ENCODE data around the gene CNPY1.

Gene CNPY1

GRCh38 chr7:155509725-155510551 lies 36.4 kb downstream of the CNPY1 start:
- no peak for DNase-seq

- no peak for DNase-seq
Observed at GRCh38 chr7:155509359-155509724, 37.0 kb downstream of the CNPY1 start.

DNA sequence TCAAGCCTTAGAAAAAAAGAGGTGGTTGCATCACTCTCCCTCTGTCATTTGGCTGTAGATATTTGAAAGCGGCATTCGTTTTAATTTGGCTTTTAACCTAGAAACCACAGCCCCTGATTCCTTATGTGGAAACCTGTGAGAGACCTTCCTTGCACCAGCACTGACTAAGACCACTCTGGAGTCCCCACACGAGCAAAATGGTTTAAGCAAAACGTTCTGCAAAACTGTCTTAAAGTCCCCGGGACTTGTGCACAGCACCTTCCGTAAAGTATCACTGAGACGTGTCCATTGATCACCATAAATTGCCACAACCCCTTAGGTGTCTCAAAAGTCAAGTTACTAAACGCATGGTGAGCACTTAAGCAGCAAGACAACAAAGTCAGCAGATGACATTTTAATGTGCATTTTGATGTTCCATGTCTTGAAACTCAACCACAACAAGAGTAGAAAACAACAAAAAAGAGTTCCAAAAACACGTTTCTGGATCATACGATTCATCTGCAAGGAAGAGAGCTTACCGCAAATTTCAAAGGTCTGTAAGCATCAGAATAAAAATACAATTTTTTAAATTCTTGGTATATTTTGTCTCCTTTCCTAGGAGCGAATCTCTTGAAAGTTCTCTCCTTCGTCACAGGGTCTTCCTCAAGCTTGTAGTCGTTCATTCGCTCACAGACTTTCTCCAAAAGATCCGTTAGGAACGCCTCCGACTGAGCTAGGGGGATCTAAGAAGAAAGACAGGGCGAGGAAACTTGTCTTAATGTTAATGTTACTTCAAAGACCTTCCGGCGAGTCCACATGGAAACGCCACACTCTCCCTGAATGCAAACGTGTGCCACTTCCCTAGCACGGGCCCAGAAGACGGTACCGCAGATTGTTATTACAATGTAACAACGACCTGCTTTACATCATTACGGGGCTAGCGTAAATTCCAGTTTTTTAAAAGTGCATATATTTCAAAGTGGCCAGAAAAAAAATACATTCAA lies 37.7 kb downstream of the CNPY1 start:
- no peak for DNase-seq

DNA sequence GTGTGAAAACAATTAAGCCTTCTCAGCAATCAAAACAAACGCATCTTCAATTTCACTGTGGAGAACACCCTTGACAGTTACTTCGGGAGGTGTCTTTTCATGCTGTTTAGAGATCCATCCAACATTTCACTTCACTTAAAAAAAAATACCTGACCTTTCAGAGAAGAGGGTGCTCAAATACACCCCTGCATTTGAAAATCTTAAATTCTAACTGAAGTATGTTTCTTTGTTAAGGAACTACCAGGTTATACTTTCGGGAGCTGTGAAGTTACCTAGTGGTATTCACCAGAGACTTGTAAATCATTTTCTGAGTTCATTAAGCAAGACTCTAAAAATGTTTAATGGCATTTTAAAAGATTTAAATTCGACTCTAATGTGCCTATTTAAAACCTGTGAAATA lies 38.8 kb downstream of the CNPY1 start:
- DNase-seq: no peak

GRCh38 chr7:155506854-155507337 lies 39.5 kb downstream of the CNPY1 start:
- DNase-seq: no peak

GRCh38 chr7:155505422-155505793 lies 41.0 kb downstream of the CNPY1 start:
- no peak for DNase-seq

DNA sequence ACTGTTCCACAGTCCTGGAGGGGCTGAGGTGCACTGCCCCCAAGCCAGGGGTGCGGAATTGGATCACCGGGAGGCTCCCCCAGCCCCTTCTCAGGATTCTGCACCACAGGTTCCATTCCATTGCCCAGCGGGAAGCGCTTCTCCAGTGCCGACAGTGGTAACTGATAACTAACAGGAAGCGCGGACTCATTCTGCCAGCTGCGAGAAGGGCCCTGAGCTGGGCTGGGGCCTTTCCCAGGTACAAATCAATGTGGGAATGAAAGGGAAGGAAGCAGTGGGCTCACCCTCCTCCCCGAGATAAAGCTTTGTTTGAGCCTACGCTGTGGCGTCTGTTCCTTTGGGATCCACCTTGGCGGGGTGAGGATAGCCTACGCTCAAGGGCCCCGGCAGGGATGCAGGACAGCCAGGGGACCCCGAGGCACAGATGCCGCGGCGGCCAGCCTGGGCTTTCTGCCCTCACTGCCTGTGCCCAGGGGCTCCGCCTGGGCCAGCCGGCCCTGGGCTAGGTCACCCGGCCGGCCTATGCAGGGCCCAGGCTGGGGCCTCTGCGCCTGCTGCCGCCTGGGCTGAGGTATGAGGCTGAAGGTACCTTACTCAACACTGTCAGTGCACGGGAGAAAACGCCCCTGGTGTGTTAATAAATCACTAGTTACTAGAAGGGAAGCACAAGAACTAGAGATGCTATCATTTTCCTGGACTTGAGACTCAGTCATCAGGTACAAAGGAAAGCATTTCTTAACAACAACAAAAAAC lies 49.0 kb downstream of the CNPY1 start:
- DNase-seq: no peak

DNA sequence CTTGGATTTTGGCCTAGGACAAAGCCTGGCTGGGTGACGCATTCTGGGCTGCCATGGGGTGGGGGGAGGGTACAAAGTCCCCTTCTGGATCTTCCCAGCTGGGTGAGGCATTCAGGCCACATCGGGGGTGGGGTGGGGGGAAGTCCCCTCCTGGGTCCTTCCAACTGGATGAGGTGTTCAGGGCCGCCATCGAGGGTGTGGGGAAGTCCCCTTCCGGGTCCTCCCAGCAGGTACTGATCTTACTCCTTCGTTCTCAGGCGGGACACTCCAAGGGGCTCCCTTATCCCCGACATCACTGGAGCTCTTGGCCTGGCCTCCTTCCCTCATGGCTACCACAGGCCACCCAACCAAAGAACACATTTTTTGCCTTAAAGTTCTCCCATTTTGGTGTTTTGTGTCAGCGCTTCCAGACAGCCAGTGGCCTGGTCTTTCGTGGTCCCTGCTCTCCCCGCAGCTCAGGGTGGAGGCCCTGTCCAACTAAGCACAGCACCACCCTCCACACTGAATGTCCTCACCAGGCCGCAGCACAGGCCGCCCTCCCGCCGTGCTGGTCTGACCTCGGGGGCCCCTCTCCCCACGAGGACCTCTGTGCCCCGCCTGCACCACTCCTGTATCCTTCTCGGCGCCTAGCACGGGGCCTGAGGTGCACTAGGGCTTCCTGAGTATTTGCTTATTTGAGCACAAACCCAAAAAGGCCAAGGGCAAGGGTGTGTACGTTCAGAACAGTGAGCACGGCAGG lies 49.9 kb downstream of the CNPY1 start:
- DNase-seq: no peak

GRCh38 chr7:155495440-155496248 lies 50.7 kb downstream of the CNPY1 start:
- no peak for DNase-seq

- DNase-seq: no peak
Observed at GRCh38 chr7:155494551-155494950, 51.8 kb downstream of the CNPY1 start.

GRCh38 chr7:155493744-155494538 lies 52.4 kb downstream of the CNPY1 start:
- no peak for DNase-seq

DNA sequence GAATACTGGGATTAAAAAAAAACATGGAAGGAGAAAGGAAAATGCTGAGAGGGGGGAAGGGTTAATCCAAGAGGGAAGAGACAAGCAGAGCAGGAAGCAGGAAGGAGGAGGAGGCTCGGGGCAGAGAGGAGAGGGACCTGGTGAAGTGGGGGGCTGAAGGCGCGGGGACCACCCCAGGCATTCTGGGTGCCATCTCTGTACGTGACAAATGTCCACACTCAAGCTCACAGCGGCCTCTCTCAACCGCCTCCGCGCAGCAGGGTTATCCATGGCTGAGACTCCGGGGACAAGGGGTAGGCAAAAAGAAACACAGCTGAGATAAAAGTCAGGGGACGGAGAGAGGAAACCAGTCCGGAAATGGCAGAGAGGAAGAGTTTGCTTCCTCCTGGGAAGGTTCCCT lies 54.5 kb downstream of the CNPY1 start:
- no peak for DNase-seq

- peak; percentile 44 to 75 (median 60) for DNase-seq
Observed at GRCh38 chr7:155490697-155491628, 55.4 kb downstream of the CNPY1 start.

DNA sequence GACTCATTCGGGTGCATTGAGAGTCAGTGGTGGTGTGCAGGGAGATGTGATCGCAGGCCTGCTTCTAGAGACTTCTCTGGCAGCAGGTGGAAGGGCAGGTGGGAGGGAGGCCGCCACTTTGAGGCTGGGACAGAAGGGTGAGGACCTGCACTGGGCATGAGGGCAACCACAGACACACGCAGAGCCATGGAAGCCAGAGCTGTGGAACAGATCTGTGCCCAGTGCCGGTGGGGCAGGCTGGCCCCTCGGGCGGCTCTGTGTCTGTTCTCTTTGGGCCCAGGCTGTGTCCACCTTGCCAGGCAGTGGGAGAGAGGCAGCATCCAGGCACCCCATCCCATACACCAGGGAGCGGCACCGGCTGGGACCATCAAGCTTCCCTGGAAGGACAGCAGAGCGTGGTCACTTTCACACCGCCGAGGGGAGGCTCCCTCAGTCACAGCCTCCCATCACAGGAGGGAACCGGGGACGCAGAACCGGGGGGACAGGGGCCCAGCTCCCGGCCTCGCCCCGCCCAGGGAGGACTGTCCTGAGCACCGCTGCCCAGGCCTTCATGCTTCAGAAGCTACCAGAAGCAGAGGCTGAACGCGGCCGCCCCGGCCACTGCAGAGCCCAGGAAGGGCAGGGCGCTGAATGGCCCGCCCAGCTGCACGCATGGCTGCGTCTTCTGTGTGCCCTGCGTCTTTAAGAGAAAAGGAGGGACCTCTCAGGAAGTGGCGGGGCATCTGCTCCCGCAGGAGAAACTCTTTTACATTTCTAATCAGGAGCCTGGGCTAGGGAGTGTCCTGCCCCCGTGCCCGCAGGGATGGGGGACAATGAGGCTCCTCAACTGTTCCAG lies 56.3 kb downstream of the CNPY1 start:
- no peak for DNase-seq

- DNase-seq: no peak
Observed at GRCh38 chr7:155489158-155489840, 57.1 kb downstream of the CNPY1 start.

DNA sequence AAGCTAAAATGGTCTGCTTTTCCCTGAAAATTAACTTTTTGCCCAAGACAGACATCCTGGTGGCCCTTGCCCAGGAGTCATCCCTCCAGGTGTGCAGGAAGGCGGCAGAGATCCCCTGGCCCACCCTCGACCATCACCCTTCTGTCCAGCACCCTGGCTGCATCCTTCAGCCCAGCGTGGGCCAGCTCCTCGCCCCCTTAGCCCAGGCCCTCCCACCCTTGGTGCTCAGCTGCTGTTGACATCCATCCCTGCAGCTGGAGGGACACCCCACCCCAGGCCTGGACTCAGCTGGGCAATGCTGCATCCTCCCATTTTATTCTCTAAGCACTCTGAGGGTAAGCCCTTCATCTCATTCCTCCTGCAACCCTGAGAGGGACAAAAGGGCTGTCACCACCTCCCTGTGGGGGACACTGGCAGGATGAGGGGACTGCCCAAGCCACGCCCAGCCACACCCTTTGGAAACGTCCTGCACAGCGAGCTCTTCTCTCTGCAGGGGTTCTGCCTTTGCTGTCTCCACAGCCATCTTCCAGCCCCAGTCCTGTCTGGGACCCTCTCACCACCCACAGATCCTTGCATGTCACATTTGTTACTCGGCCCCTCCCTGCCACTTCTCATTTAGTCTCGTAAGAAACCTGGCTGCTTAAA lies 57.8 kb downstream of the CNPY1 start:
- DNase-seq: no peak
